SU-DHL-6 (cell line): Measurements from ENCODE around the gene HEATR5A.

Experiments used
- H2AFZ ChIP-seq: fragments of 200-600 bp; sonication (generic); 2 replicates; pipeline ENCODE4 v1.6.1; 2014; ENCODE audit warnings: low read depth, mild to moderate bottlenecking, moderate library complexity, mixed read lengths, antibody characterized with exemption, low read length; ENCODE audit not compliant: severe bottlenecking
- H3F3A ChIP-seq: fragments of 200-600 bp; shearing (Covaris generic); 2 replicates; pipeline ENCODE4 v1.6.0; 2016; ENCODE audit warnings: antibody characterized with exemption, mild to moderate bottlenecking; ENCODE audit not compliant: insufficient read depth
- H3K27ac ChIP-seq: fragments of 200-600 bp; sonication (generic); 2 replicates; pipeline ENCODE4 v1.5.1; 2016; ENCODE audit warnings: low read depth, mild to moderate bottlenecking, low read length, moderate library complexity, mixed read lengths
- H3K27me3 ChIP-seq: fragments of 200-600 bp; sonication (generic), shearing (Covaris generic); 2 replicates; pipeline ENCODE4 v1.6.0; 2014; ENCODE audit warnings: mild to moderate bottlenecking, low read length
- H3K36me3 ChIP-seq: fragments of 200-600 bp; sonication (generic); 2 replicates; pipeline ENCODE4 v1.6.1; 2014; ENCODE audit warnings: mild to moderate bottlenecking, low read length, mixed read lengths
- H3K4me2 ChIP-seq: fragments of 300-600, 200-600 bp; shearing (Covaris generic), sonication (generic); 2 replicates; pipeline ENCODE4 v1.6.0; 2014; ENCODE audit warnings: low read length, low read depth, mild to moderate bottlenecking; ENCODE audit not compliant: poor library complexity, severe bottlenecking
- H3K4me3 ChIP-seq: fragments of 200-600 bp; sonication (generic); 2 replicates; pipeline ENCODE4 v1.5.1; 2014; ENCODE audit warnings: antibody characterized with exemption, low read length, mild to moderate bottlenecking, mixed read lengths; ENCODE audit not compliant: insufficient read depth, poor library complexity, severe bottlenecking
- H3K79me2 ChIP-seq: fragments of 200-600 bp; sonication (generic); 2 replicates; pipeline ENCODE4 v1.6.1; 2014; ENCODE audit warnings: mild to moderate bottlenecking, low read length, moderate library complexity; ENCODE audit not compliant: insufficient read depth
- H3K9ac ChIP-seq: fragments of 200-600 bp; sonication (generic); 2 replicates; pipeline ENCODE4 v1.7.0; 2014; ENCODE audit warnings: mild to moderate bottlenecking, low read length
- H3K9me2 ChIP-seq: fragments of 200-600 bp; sonication (generic); replicated peaks from 2 replicates; pipeline ENCODE4 v1.6.1; 2014; ENCODE audit warnings: low read length; ENCODE audit not compliant: insufficient read depth
- H3K9me3 ChIP-seq: fragments of 200-600 bp; sonication (generic); 2 replicates; pipeline ENCODE4 v1.6.1; 2014; ENCODE audit warnings: low read length, mixed read lengths; ENCODE audit not compliant: insufficient read depth
- H4K20me1 ChIP-seq: fragments of 200-600 bp; sonication (generic); 2 replicates; pipeline ENCODE4 v1.6.1; 2014; ENCODE audit warnings: low read depth, mild to moderate bottlenecking, antibody characterized with exemption, low read length, moderate library complexity, mixed read lengths
- CTCF ChIP-seq: fragments of 200-600 bp; sonication (generic); IDR thresholded peaks from one replicate; pipeline ENCODE4 v1.5.1; 2017; ENCODE audit warnings: antibody characterized with exemption, mild to moderate bottlenecking, low read length, moderate library complexity; ENCODE audit not compliant: insufficient read depth, poor library complexity, severe bottlenecking
- EZH2phosphoT487 ChIP-seq: fragments of 200-600 bp; sonication (generic), shearing (Covaris generic); conservative IDR thresholded peaks from 2 replicates; pipeline ENCODE4 v1.6.1; 2018; ENCODE audit warnings: mild to moderate bottlenecking, antibody characterized with exemption, low read length, moderate library complexity, mixed read lengths

The HEATR5A gene

GRCh38 chr14:31307618-31308017 lies 112.7 kb downstream of the HEATR5A start:
- Histone ChIP-seq H4K20me1 (no peaks in the 10 kb centered on the region), H2AFZ (no peak overlapping the region), H3K9ac (no peak overlapping the region), H3F3A (no peaks in the 10 kb centered on the region), H3K27ac (no peak overlapping the region), H3K79me2 (no peaks in the 10 kb centered on the region), H3K9me3 (no peaks in the 10 kb centered on the region), H3K4me2 (no peak overlapping the region), H3K9me2 (no peaks in the 10 kb centered on the region), H3K27me3 (no peaks in the 10 kb centered on the region), H3K36me3 (no peaks in the 10 kb centered on the region), H3K4me3 (no peak overlapping the region)
- no peak for TF ChIP-seq CTCF
- no peak for TF ChIP-seq EZH2phosphoT487

GRCh38 chr14:31307198-31307597 lies 113.2 kb downstream of the HEATR5A start:
- H3F3A ChIP-seq = no peaks in the 10 kb centered on the region
- H2AFZ ChIP-seq = no peak overlapping the region
- no peaks in the 10 kb centered on the region for H3K36me3 ChIP-seq
- no peak overlapping the region for H3K4me3 ChIP-seq
- no peak for TF ChIP-seq EZH2phosphoT487
- TF ChIP-seq CTCF = no peak
- no peak overlapping the region for H3K9ac ChIP-seq
- no peaks in the 10 kb centered on the region for H3K9me3 ChIP-seq
- H3K79me2 ChIP-seq = no peaks in the 10 kb centered on the region
- no peak overlapping the region for H3K27ac ChIP-seq
- H4K20me1 ChIP-seq = no peaks in the 10 kb centered on the region
- H3K27me3 ChIP-seq = no peaks in the 10 kb centered on the region
- H3K9me2 ChIP-seq = no peaks in the 10 kb centered on the region
- no peak overlapping the region for H3K4me2 ChIP-seq

GRCh38 chr14:31303654-31304053 lies 116.7 kb downstream of the HEATR5A start:
- H3K36me3 ChIP-seq = no peaks in the 10 kb centered on the region
- no peak overlapping the region for H3K27ac ChIP-seq
- H3K9ac ChIP-seq = no peak overlapping the region
- H3K4me2 ChIP-seq = no peak overlapping the region
- no peaks in the 10 kb centered on the region for H3K79me2 ChIP-seq
- no peak for TF ChIP-seq CTCF
- TF ChIP-seq EZH2phosphoT487 = no peak
- H3K27me3 ChIP-seq = no peaks in the 10 kb centered on the region
- H3K4me3 ChIP-seq = no peak overlapping the region
- H4K20me1 ChIP-seq = no peaks in the 10 kb centered on the region
- no peaks in the 10 kb centered on the region for H3K9me3 ChIP-seq
- H3K9me2 ChIP-seq = no peaks in the 10 kb centered on the region
- H3F3A ChIP-seq = no peaks in the 10 kb centered on the region
- no peak overlapping the region for H2AFZ ChIP-seq
